Measurements from ENCODE around the gene GJC2. TPM values are rescaled to one million over a fixed set of nuclear protein-coding genes. Genes with fewer than 3 reads are reported as not detected.
"Not testable (repeated sequence)": the region's sequence is repeated elsewhere in the genome, so short reads cannot be mapped to it uniquely, and the experiment has no call there.

Gene GJC2
- total RNA-seq, 1 donor from 2014 or later = 2.5 TPM

GRCh38 chr1:228182296-228183030 is 32.7 kb downstream of the GJC2 start:
- H3K36me3 Mint-ChIP-seq = no peaks in the 10 kb centered on the region
- no peak overlapping the region for H3K27ac Mint-ChIP-seq
- no peaks in the 10 kb centered on the region for H3K27me3 Mint-ChIP-seq (ENCODE audit: low read depth)
- H3K4me3 Mint-ChIP-seq = no peak overlapping the region
- H3K9me3 Mint-ChIP-seq = no peaks in the 10 kb centered on the region
- H3K4me1 Mint-ChIP-seq = no peaks in the 10 kb centered on the region
- DNase-seq (ENCODE audit: low spot score in 2 of 2, unreplicated experiment in 2 of 2) = no peak
- TF ChIP-seq CTCF (IDR thresholded peaks at IDR 0.05; ENCODE audit: unreplicated experiment) = no peak

GRCh38 chr1:228184152-228184551 is 34.4 kb downstream of the GJC2 start:
- H3K27me3 Mint-ChIP-seq (ENCODE audit: low read depth) = no peaks in the 10 kb centered on the region
- H3K9me3 Mint-ChIP-seq = peaks cover 11% of the 10 kb centered on the region
- no peak overlapping the region for H3K27ac Mint-ChIP-seq
- H3K36me3 Mint-ChIP-seq = peaks cover 4% of the 10 kb centered on the region
- no peaks in the 10 kb centered on the region for H3K4me1 Mint-ChIP-seq
- TF ChIP-seq CTCF (IDR thresholded peaks at IDR 0.05; ENCODE audit: unreplicated experiment) = no peak
- H3K4me3 Mint-ChIP-seq = no peak overlapping the region
- no peak for DNase-seq (ENCODE audit: low spot score in 2 of 2, unreplicated experiment in 2 of 2)

- no peak for DNase-seq (ENCODE audit: low spot score in 2 of 2, unreplicated experiment in 2 of 2)
- Mint-ChIP-seq H3K4me1 (no peaks in the 10 kb centered on the region), H3K36me3 (peaks cover 4% of the 10 kb centered on the region), H3K4me3 (no peak overlapping the region), H3K9me3 (peaks cover 11% of the 10 kb centered on the region), H3K27ac (no peak overlapping the region), H3K27me3 (ENCODE audit: low read depth) (no peaks in the 10 kb centered on the region)
- TF ChIP-seq CTCF (IDR thresholded peaks at IDR 0.05; ENCODE audit: unreplicated experiment) = no peak
These were observed 35.9 kb downstream of the GJC2 start for GRCh38 chr1:228185641-228185965.

- H3K9me3 Mint-ChIP-seq = peaks cover 11% of the 10 kb centered on the region
- not testable (repeated sequence) for H3K27me3 Mint-ChIP-seq (ENCODE audit: low read depth); H3K36me3 Mint-ChIP-seq; DNase-seq (ENCODE audit: low spot score in 2 of 2, unreplicated experiment in 2 of 2); H3K27ac Mint-ChIP-seq; H3K4me1 Mint-ChIP-seq; H3K4me3 Mint-ChIP-seq
These were observed 38.5 kb downstream of the GJC2 start for GRCh38 chr1:228188249-228188648.

- Mint-ChIP-seq H3K4me1 (no peaks in the 10 kb centered on the region), H3K27ac (no peak overlapping the region), H3K27me3 (ENCODE audit: low read depth) (no peaks in the 10 kb centered on the region), H3K36me3 (peaks cover 4% of the 10 kb centered on the region), H3K4me3 (no peak overlapping the region), H3K9me3 (peaks cover 11% of the 10 kb centered on the region)
- no peak for TF ChIP-seq CTCF (IDR thresholded peaks at IDR 0.05; ENCODE audit: unreplicated experiment)
- no peak for DNase-seq (ENCODE audit: low spot score in 2 of 2, unreplicated experiment in 2 of 2)
These were observed 40.5 kb downstream of the GJC2 start for GRCh38 chr1:228190182-228190581.

GRCh38 chr1:228190778-228191177 is 41.0 kb downstream of the GJC2 start:
- peaks cover 11% of the 10 kb centered on the region for H3K9me3 Mint-ChIP-seq
- H3K27ac Mint-ChIP-seq = no peak overlapping the region
- no peak for DNase-seq (ENCODE audit: low spot score in 2 of 2, unreplicated experiment in 2 of 2)
- TF ChIP-seq CTCF (IDR thresholded peaks at IDR 0.05; ENCODE audit: unreplicated experiment) = no peak
- no peaks in the 10 kb centered on the region for H3K4me1 Mint-ChIP-seq
- H3K4me3 Mint-ChIP-seq = no peak overlapping the region
- H3K27me3 Mint-ChIP-seq (ENCODE audit: low read depth) = no peaks in the 10 kb centered on the region
- H3K36me3 Mint-ChIP-seq = peaks cover 4% of the 10 kb centered on the region
